Mesenchymal stem cell (in vitro differentiated cells and primary cell): ENCODE data around the gene LORICRIN.
"Not testable (repeated sequence)": the region's sequence is repeated elsewhere in the genome, so short reads cannot be mapped to it uniquely, and the experiment has no call there.

Experiments used
- DNase-seq: peaks from one replicate; pipeline ENCODE4 v3.0.0-alpha.2; 2013
- H2AFZ ChIP-seq: one replicate; pipeline ENCODE4 v1.6.1; 2013; ENCODE audit warnings: low read depth, mild to moderate bottlenecking, control low read depth, inconsistent platforms, low read length, moderate library complexity
- H2AK5ac ChIP-seq: 2 replicates; pipeline ENCODE4 v1.6.1; 2013; ENCODE audit warnings: low read length, moderate library complexity, mild to moderate bottlenecking, inconsistent platforms; ENCODE audit not compliant: severe bottlenecking
- H2BK120ac ChIP-seq: one replicate; pipeline ENCODE4 v1.6.1; 2013; ENCODE audit warnings: low read depth, mild to moderate bottlenecking, inconsistent platforms, low read length, moderate library complexity
- H2BK12ac ChIP-seq, 2 experiments: one replicate each; pipeline ENCODE4 v1.6.1; 2013; ENCODE audit warnings: inconsistent platforms in 2 of 2, low read length in 2 of 2, mild to moderate bottlenecking in 2 of 2, moderate library complexity in 2 of 2, control low read depth in 1 of 2
- H2BK15ac ChIP-seq: one replicate; pipeline ENCODE4 v1.6.1; 2013; ENCODE audit warnings: mild to moderate bottlenecking, low read depth, inconsistent platforms; ENCODE audit not compliant: poor library complexity, severe bottlenecking
- H2BK5ac ChIP-seq: 2 replicates; pipeline ENCODE4 v1.6.1; 2013; ENCODE audit warnings: low read depth, mild to moderate bottlenecking, low read length, control low read depth, inconsistent platforms; ENCODE audit not compliant: poor library complexity, severe bottlenecking
- H3K14ac ChIP-seq, 2 experiments: one replicate each; pipeline ENCODE4 v1.6.1; 2013; ENCODE audit warnings: inconsistent platforms in 2 of 2, low read length in 2 of 2, control low read depth in 1 of 2, mild to moderate bottlenecking in 1 of 2, moderate library complexity in 1 of 2
- H3K18ac ChIP-seq, 2 experiments: one replicate each; pipeline ENCODE4 v1.6.1; 2013; ENCODE audit warnings: inconsistent platforms in 2 of 2, low read length in 2 of 2, control low read depth in 1 of 2, low read depth in 1 of 2, mild to moderate bottlenecking in 1 of 2
- H3K23ac ChIP-seq, 2 experiments: one replicate each; pipeline ENCODE4 v1.6.1; 2013; ENCODE audit warnings: inconsistent platforms in 2 of 2, low read length in 2 of 2, mild to moderate bottlenecking in 2 of 2, moderate library complexity in 2 of 2, control low read depth in 1 of 2
- H3K27ac ChIP-seq: 2 replicates; pipeline ENCODE4 v1.5.1; 2013; ENCODE audit warnings: mild to moderate bottlenecking, moderate library complexity, low read length, control low read depth, inconsistent platforms; ENCODE audit not compliant: poor library complexity, severe bottlenecking
- H3K27me3 ChIP-seq, 2 experiments: 2 replicates each; pipeline versions ENCODE4 v1.6.1 to v1.7.0; 2013; ENCODE audit warnings: low read length in 2 of 2, mild to moderate bottlenecking in 2 of 2, moderate library complexity in 2 of 2, control low read depth in 1 of 2, inconsistent platforms in 1 of 2; ENCODE audit not compliant: control insufficient read depth in 1 of 2, insufficient read depth in 1 of 2
- H3K36me3 ChIP-seq, 2 experiments: 2 replicates each; pipeline versions ENCODE4 v1.6.1 to v1.7.0; 2013; ENCODE audit warnings: low read length in 2 of 2, control low read depth in 1 of 2, inconsistent platforms in 1 of 2, low read depth in 1 of 2, mild to moderate bottlenecking in 1 of 2; ENCODE audit not compliant: insufficient read depth in 2 of 2, control insufficient read depth in 1 of 2
- H3K4ac ChIP-seq, 2 experiments: one replicate each; pipeline ENCODE4 v1.6.1; 2013; ENCODE audit warnings: inconsistent platforms in 2 of 2, low read length in 2 of 2, mild to moderate bottlenecking in 2 of 2, moderate library complexity in 2 of 2, control low read depth in 1 of 2, low read depth in 1 of 2
- H3K4me1 ChIP-seq: 2 replicates; pipeline ENCODE4 v1.6.1; 2013; ENCODE audit warnings: low read depth, low read length, control low read depth; ENCODE audit not compliant: control insufficient read depth, insufficient read depth
- H3K4me2 ChIP-seq: 2 replicates; pipeline ENCODE4 v1.6.1; 2013; ENCODE audit warnings: low read length, mild to moderate bottlenecking, inconsistent platforms; ENCODE audit not compliant: poor library complexity, severe bottlenecking
- H3K4me3 ChIP-seq, 2 experiments: 2 replicates each; pipeline versions ENCODE4 v1.5.1 to v1.7.0; 2013; ENCODE audit warnings: low read length in 2 of 2, mild to moderate bottlenecking in 2 of 2, control low read depth in 1 of 2, low read depth in 1 of 2; ENCODE audit not compliant: insufficient read depth in 1 of 2
- H3K79me1 ChIP-seq: replicated peaks from 2 replicates; pipeline ENCODE4 v1.6.1; 2013; ENCODE audit warnings: mild to moderate bottlenecking, control low read depth, low read length, inconsistent platforms; ENCODE audit not compliant: poor library complexity, severe bottlenecking
- H3K9ac ChIP-seq: 2 replicates; pipeline ENCODE4 v1.7.0; 2013; ENCODE audit warnings: mild to moderate bottlenecking, low read length, moderate library complexity
- H3K9me3 ChIP-seq: 2 replicates; pipeline ENCODE4 v1.7.0; 2013; ENCODE audit warnings: mild to moderate bottlenecking, low read length; ENCODE audit not compliant: control insufficient read depth
- H4K8ac ChIP-seq: one replicate; pipeline ENCODE4 v1.6.1; 2013; ENCODE audit warnings: inconsistent platforms, mild to moderate bottlenecking, low read length, moderate library complexity
- H4K91ac ChIP-seq: one replicate; pipeline ENCODE4 v1.6.1; 2013; ENCODE audit warnings: mild to moderate bottlenecking, low read length, inconsistent platforms
- WGBS: methylation state at CpG from one replicate; pipeline ENCODE4 v1.1.7; 2013; ENCODE audit warnings: mixed read lengths; 5-methylcytosine and 5-hydroxymethylcytosine counted together

The LORICRIN gene

GRCh38 chr1:153217212-153217611 is 42.3 kb upstream of the LORICRIN start, which contains the start of gene PRR9:
Gene PRR9, plus strand, starts transcription at chr1:153217584. Its CDS starts 561 bp downstream, at chr1:153218145.
- H3K18ac ChIP-seq: no peak within 1 kb of the TSS
- no peak within 1 kb of the TSS for H3K9ac ChIP-seq
- H3K14ac ChIP-seq: no peak within 1 kb of the TSS
- 70% methylated on average over 3 of the region's 3 CpGs for WGBS
- H3K4ac ChIP-seq: no peak within 1 kb of the TSS
- no peaks in the 10 kb centered on the region for H3K36me3 ChIP-seq
- no peak for DNase-seq
- H3K9me3 ChIP-seq: no peaks in the 10 kb centered on the region
- no peak within 1 kb of the TSS for H4K8ac ChIP-seq
- no peak within 1 kb of the TSS for H4K91ac ChIP-seq
- no peak within 1 kb of the TSS for H2AFZ ChIP-seq
- no peak within 1 kb of the TSS for H2BK120ac ChIP-seq
- no peak within 1 kb of the TSS for H2BK12ac ChIP-seq
- no peaks in the 10 kb centered on the region for H3K79me1 ChIP-seq
- no peaks in the 10 kb centered on the region for H3K4me1 ChIP-seq
- no peak within 1 kb of the TSS for H2AK5ac ChIP-seq
- no peak within 1 kb of the TSS for H3K4me2 ChIP-seq
- H3K4me3 ChIP-seq: no peak within 1 kb of the TSS
- no peak within 1 kb of the TSS for H2BK15ac ChIP-seq
- no peak within 1 kb of the TSS for H3K23ac ChIP-seq
- peaks cover 1 to 6% of the 10 kb centered on the region in 2 experiments for H3K27me3 ChIP-seq
- no peak within 1 kb of the TSS for H3K27ac ChIP-seq
- H2BK5ac ChIP-seq: no peak within 1 kb of the TSS

- Histone ChIP-seq H3K18ac (no peak overlapping the region), H3K4me3 (no peak overlapping the region), H3K14ac (no peak overlapping the region), H2BK120ac (no peak overlapping the region), H2BK5ac (no peak overlapping the region), H3K9ac (no peak overlapping the region), H2AK5ac (no peak overlapping the region), H3K4me2 (no peak overlapping the region), H2BK12ac (no peak overlapping the region), H2BK15ac (no peak overlapping the region), H3K36me3 (no peaks in the 10 kb centered on the region), H3K79me1 (no peaks in the 10 kb centered on the region), H3K27ac (no peak overlapping the region), H3K4ac (no peak overlapping the region), H4K8ac (no peak overlapping the region), H2AFZ (no peak overlapping the region), H3K9me3 (no peaks in the 10 kb centered on the region), H4K91ac (no peak overlapping the region), H3K23ac (no peak overlapping the region), H3K27me3 (peaks cover 8 to 10% of the 10 kb centered on the region in 2 experiments), H3K4me1 (no peaks in the 10 kb centered on the region)
- WGBS: 2% methylated on average over 2 of the region's 2 CpGs
- no peak for DNase-seq
Observed at GRCh38 chr1:153217744-153218416, 41.6 kb upstream of the LORICRIN start.

- Histone ChIP-seq H3K4me2 (no peak overlapping the region), H2BK12ac (no peak overlapping the region), H2BK120ac (no peak overlapping the region), H3K9me3 (no peaks in the 10 kb centered on the region), H4K91ac (no peak overlapping the region), H3K4me1 (no peaks in the 10 kb centered on the region), H4K8ac (no peak overlapping the region), H3K79me1 (no peaks in the 10 kb centered on the region), H3K14ac (no peak overlapping the region), H2AFZ (no peak overlapping the region), H3K18ac (no peak overlapping the region), H2BK15ac (no peak overlapping the region), H3K36me3 (no peaks in the 10 kb centered on the region), H3K4ac (no peak overlapping the region), H2BK5ac (no peak overlapping the region), H3K4me3 (no peak overlapping the region), H3K27ac (no peak overlapping the region), H3K9ac (no peak overlapping the region), H3K23ac (no peak overlapping the region), H2AK5ac (no peak overlapping the region), H3K27me3 (peaks cover 8 to 18% of the 10 kb centered on the region in 2 experiments)
- 54% methylated on average over 6 of the region's 6 CpGs for WGBS
- DNase-seq: no peak
Observed at GRCh38 chr1:153220606-153221303, 38.7 kb upstream of the LORICRIN start.

- not testable (repeated sequence) for H2BK15ac ChIP-seq, H3K4me1 ChIP-seq, H2BK5ac ChIP-seq, H3K4me3 ChIP-seq, H2BK120ac ChIP-seq, H3K4me2 ChIP-seq, H2AFZ ChIP-seq, H3K9me3 ChIP-seq, H2AK5ac ChIP-seq, H3K36me3 ChIP-seq, H4K8ac ChIP-seq, H3K23ac ChIP-seq, H2BK12ac ChIP-seq, H3K27ac ChIP-seq, H3K14ac ChIP-seq, H3K18ac ChIP-seq, H3K4ac ChIP-seq, H3K79me1 ChIP-seq, H4K91ac ChIP-seq
- peak; percentile 1 for DNase-seq
- WGBS: 54% methylated on average over 11 of the region's 16 CpGs
- peak overlapping the region; percentile 0 for H3K9ac ChIP-seq
- H3K27me3 ChIP-seq: peaks cover 8 to 24% of the 10 kb centered on the region in 2 experiments
Observed at GRCh38 chr1:153223040-153223891, 36.2 kb upstream of the LORICRIN start.
